ENCODE measurements around the gene KIZ.

GRCh38 chr20:21259346-21259745 lies 133.5 kb downstream of the KIZ start:
- no peak for TF ChIP-seq CTCF (IDR thresholded peaks at IDR 0.05)
- TF ChIP-seq POLR2AphosphoS5 (IDR thresholded peaks at IDR 0.05; ENCODE audit: insufficient read depth in 1 of 2, low read depth in 1 of 2): no peak
